Effector CD8-positive, alpha-beta T cell (primary cell): ENCODE results near the gene TIPARP.

Source experiments
- DNase-seq: peaks from one replicate; lab custom pipeline; 2025; lab: John Stamatoyannopoulos, UW

TIPARP gene

GRCh38 chr3:156675830-156676767, 1.7 kb downstream of the TIPARP start:
- DNase-seq = peak; percentile 12

- no peak for DNase-seq
Measured at GRCh38 chr3:156676768-156677479, 2.5 kb downstream of the TIPARP start.

- no peak for DNase-seq
Measured at GRCh38 chr3:156677536-156677935, 3.1 kb downstream of the TIPARP start.

GRCh38 chr3:156678197-156678596, 3.8 kb downstream of the TIPARP start:
- DNase-seq = no peak

- no peak for DNase-seq
Measured at GRCh38 chr3:156680243-156680914, 6.0 kb downstream of the TIPARP start.

- DNase-seq = no peak
Measured at GRCh38 chr3:156681002-156681401, 6.6 kb downstream of the TIPARP start.

GRCh38 chr3:156682501-156682900, 8.1 kb downstream of the TIPARP start:
- no peak for DNase-seq

- no peak for DNase-seq
Measured at GRCh38 chr3:156682963-156683362, 8.6 kb downstream of the TIPARP start.

GRCh38 chr3:156685198-156685597, 10.8 kb downstream of the TIPARP start:
- no peak for DNase-seq

GRCh38 chr3:156685752-156686151, 11.4 kb downstream of the TIPARP start:
- no peak for DNase-seq

GRCh38 chr3:156687023-156687422, 12.6 kb downstream of the TIPARP start:
- no peak for DNase-seq

GRCh38 chr3:156688632-156689452, 14.5 kb downstream of the TIPARP start:
- DNase-seq = no peak

GRCh38 chr3:156689608-156690007, 15.2 kb downstream of the TIPARP start:
- DNase-seq = no peak

- DNase-seq = no peak
Measured at GRCh38 chr3:156691920-156692319, 17.5 kb downstream of the TIPARP start.

GRCh38 chr3:156693166-156693565, 18.8 kb downstream of the TIPARP start:
- no peak for DNase-seq

- no peak for DNase-seq
Measured at GRCh38 chr3:156694536-156694935, 20.1 kb downstream of the TIPARP start.

GRCh38 chr3:156702367-156702766, 28.0 kb downstream of the TIPARP start:
- DNase-seq = no peak

GRCh38 chr3:156704370-156705036, 30.1 kb downstream of the TIPARP start:
- DNase-seq = no peak

- no peak for DNase-seq
Measured at GRCh38 chr3:156705761-156706616, 31.6 kb downstream of the TIPARP start.

- no peak for DNase-seq
Measured at GRCh38 chr3:156707588-156707987, 33.2 kb downstream of the TIPARP start.
